Panc1 (cell line): ENCODE measurements around the gene LMTK2. TPM values are rescaled to one million over a fixed set of nuclear protein-coding genes. Genes with fewer than 3 reads are reported as not detected.
A peak's percentile ranks its signal among the peaks of the same experiment; 100 is the strongest.

Experiments used
- ATAC-seq: fragments of 200-7000 bp; cut with Tn5 transposase; 2 replicates; pipeline ENCODE4 v1.9.1; 2020; ENCODE audit warnings: mild to moderate bottlenecking, moderate library complexity
- BruUV-seq: library from RNA; stranded (reverse); fragments of 400-500 nt; replicated peaks from 2 replicates; lab custom pipeline; 2021; lab: Mats Ljungman, UMichigan
- CTCF ChIA-PET: fragments of 300-600 bp; sonication (Branson Sonifier 250); formaldehyde crosslinking; loops from one replicate; lab custom pipeline; 2022; ENCODE audit warnings: antibody characterized with exemption; lab: Charles Lee
- POLR2A ChIA-PET: fragments of 300-600 bp; sonication (Branson Sonifier 250); formaldehyde crosslinking; loops from one replicate; lab custom pipeline; 2022; ENCODE audit warnings: antibody characterized with exemption; lab: Charles Lee
- DNase-seq: peaks from one replicate; pipeline ENCODE4 v3.0.0-alpha.2; 2010; ENCODE audit warnings: low read depth, low spot score
- H3K27ac ChIP-seq: 2 replicates; pipeline ENCODE4 v1.5.1; 2011; ENCODE audit warnings: mild to moderate bottlenecking, low read length, inconsistent platforms
- H3K27me3 ChIP-seq: fragments of 200-500 bp; sonication (Bioruptor generic); 2 replicates; pipeline ENCODE4 v1.6.0; 2014; ENCODE audit warnings: low read length, inconsistent platforms; ENCODE audit not compliant: control insufficient read depth, insufficient read depth
- H3K36me3 ChIP-seq: fragments of 200-500 bp; sonication (Bioruptor generic); 2 replicates; pipeline ENCODE4 v1.5.1; 2014; ENCODE audit warnings: inconsistent platforms, mild to moderate bottlenecking, low read length, moderate library complexity; ENCODE audit not compliant: control insufficient read depth, insufficient read depth
- H3K4me1 ChIP-seq: 2 replicates; pipeline ENCODE4 v1.5.1; 2011; ENCODE audit warnings: inconsistent platforms, mild to moderate bottlenecking, low read length, moderate library complexity; ENCODE audit not compliant: control insufficient read depth, insufficient read depth
- H3K4me3 ChIP-seq, 2 experiments: 2 replicates each; pipeline ENCODE4 v1.5.1; 2011 to 2012; ENCODE audit warnings: low read depth in 2 of 2, low read length in 2 of 2, mild to moderate bottlenecking in 2 of 2, inconsistent platforms in 1 of 2, moderate library complexity in 1 of 2
- H3K9me3 ChIP-seq: fragments of 200-500 bp; sonication (Bioruptor generic); 2 replicates; pipeline ENCODE4 v1.5.1; 2014; ENCODE audit warnings: low read depth, mild to moderate bottlenecking, inconsistent platforms, low read length, moderate library complexity; ENCODE audit not compliant: control insufficient read depth, insufficient read depth
- POLR2AphosphoS5 ChIP-seq: IDR thresholded peaks from 2 replicates; pipeline ENCODE4 v1.6.1; 2012; ENCODE audit warnings: mild to moderate bottlenecking, low read depth, low read length, moderate library complexity
- SIN3A ChIP-seq: IDR thresholded peaks from 2 replicates; pipeline ENCODE4 v1.6.1; 2012; ENCODE audit warnings: low read depth, mild to moderate bottlenecking, low read length, moderate library complexity, borderline replicate concordance; ENCODE audit not compliant: insufficient read depth
- TCF7L2 ChIP-seq: IDR thresholded peaks from 2 replicates; pipeline ENCODE4 v1.6.1; 2011; ENCODE audit warnings: mild to moderate bottlenecking, low read depth, low read length, inconsistent platforms
- in situ Hi-C: cut with HindIII; loops from 2 replicates; pipeline ENCODE4 v1.10.0; 2016; ENCODE audit warnings: low sequenced_read_pairs, low pct_unique_long_range_greater_than_20kb
- intact Hi-C: fragments of 100-400 bp; cut with micrococcal nuclease; formaldehyde crosslinking; loops from one replicate; pipeline ENCODE4 v1.10.0; 2022; ENCODE audit not compliant: unreplicated experiment
- total RNA-seq: library from RNA; stranded (reverse); gene quantifications from one replicate; pipeline ENCODE4 v1.2.1, GENCODE V29; 2021; ENCODE audit not compliant: unreplicated experiment
- TF ChIP-seq, protein P1 (sequence below), 2 experiments: IDR thresholded peaks; 2 replicates each; pipeline ENCODE4 v1.6.1; 2011 to 2012; ENCODE audit warnings: low read depth in 2 of 2, control low read depth in 1 of 2, low read length in 1 of 2, mild to moderate bottlenecking in 1 of 2, moderate library complexity in 1 of 2; ENCODE audit not compliant: insufficient read depth in 1 of 2
- TF ChIP-seq, protein P2 (sequence below): fragments of 450-650 bp; IDR thresholded peaks from 2 replicates; pipeline ENCODE4 v1.5.1; 2017; ENCODE audit warnings: mild to moderate bottlenecking

Gene LMTK2
- total RNA-seq, 1 experiment from 2014 or later = 25.4 TPM

DNA sequence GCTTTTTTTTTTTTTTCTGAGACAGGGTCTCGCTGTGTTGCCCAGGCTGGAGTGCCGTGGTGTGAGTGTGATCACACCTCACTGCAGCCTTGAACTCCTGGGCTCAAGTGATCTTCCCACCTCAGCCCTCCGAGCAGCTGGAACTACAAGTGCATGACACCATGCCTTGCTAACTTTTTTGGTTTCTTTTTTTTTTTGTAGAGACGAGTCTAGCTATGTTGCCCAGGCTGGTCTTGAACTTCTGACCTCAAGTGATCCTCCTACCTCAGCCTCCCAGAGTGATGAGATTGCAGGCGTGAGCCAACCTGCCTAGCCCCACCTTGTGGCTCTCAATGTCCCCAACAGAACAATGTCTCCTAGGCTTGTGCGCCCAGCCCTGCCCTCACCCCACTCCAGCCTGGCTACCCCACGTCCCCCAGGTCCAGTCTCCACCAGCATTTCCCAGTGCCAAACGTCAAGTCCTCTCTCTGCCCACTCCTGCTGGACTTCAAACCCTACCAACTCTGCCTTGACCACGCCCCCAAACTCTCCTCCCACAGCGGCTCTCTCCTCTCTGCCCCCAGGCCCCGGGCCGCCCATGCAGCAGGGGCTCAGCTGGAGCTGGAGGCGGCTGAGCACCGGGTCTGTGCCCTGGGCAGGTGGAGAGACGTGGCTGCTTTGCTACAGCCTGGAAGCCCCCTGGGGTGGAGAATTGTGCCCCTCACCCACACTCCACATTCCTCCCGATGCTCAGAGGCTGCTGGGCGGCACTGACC lies 123.5 kb downstream of the LMTK2 start:
- POLR2A ChIA-PET = no interaction called here
- in situ Hi-C loops = no loop called here
- no peak for ATAC-seq

DNA sequence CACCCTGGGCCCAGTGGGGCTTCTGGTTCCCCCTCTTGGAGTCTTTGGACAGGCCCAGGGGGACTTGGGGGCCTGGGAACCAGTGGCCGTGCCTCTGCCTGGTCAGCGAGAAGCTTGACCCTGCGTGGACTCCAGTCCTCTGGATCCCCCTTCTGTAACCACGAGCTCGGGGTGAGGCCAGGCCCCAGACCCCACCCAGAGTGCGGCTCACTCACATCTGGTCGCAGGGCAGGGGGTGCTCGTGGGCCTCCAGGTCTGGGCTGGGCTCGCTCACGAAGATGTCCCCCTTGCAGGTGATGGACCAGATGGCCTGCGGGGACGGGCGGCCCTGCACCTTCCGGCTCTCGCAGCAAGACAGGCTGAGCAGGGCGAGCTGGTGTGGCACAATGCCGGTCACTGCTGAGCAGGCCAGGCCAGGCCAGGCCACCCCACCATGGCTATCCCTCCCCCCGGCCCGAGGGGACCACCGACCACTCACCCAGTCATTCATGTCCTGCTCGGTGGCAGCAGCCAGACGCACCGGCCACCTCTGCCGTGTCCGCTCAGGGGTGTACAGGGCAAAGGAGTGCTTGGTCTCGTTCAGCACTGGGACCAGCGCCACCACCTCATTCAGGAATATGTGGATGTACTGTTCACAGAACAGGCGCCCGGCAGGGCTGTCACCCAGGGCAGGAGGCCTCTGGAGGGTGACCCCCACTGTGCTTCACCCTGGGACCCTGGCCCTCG lies 124.2 kb downstream of the LMTK2 start:
- Histone ChIP-seq H3K36me3 (no peaks in the 10 kb centered on the region), H3K27me3 (no peaks in the 10 kb centered on the region), H3K9me3 (no peaks in the 10 kb centered on the region), H3K4me3 (no peak overlapping the region), H3K27ac (no peak overlapping the region), H3K4me1 (no peaks in the 10 kb centered on the region)
- ATAC-seq (peak; percentile 32), DNase-seq (no peak)
- in situ Hi-C loops (no loop called here), intact Hi-C loops (loop anchor here (10.0 kb wide), 1 partner anchor 206 kb away; no protein-coding TSS in a partner anchor)
- TF ChIP-seq TCF7L2 (no peak), POLR2AphosphoS5 (no peak), SIN3A (no peak)
- TF ChIP-seq, protein P1, sequence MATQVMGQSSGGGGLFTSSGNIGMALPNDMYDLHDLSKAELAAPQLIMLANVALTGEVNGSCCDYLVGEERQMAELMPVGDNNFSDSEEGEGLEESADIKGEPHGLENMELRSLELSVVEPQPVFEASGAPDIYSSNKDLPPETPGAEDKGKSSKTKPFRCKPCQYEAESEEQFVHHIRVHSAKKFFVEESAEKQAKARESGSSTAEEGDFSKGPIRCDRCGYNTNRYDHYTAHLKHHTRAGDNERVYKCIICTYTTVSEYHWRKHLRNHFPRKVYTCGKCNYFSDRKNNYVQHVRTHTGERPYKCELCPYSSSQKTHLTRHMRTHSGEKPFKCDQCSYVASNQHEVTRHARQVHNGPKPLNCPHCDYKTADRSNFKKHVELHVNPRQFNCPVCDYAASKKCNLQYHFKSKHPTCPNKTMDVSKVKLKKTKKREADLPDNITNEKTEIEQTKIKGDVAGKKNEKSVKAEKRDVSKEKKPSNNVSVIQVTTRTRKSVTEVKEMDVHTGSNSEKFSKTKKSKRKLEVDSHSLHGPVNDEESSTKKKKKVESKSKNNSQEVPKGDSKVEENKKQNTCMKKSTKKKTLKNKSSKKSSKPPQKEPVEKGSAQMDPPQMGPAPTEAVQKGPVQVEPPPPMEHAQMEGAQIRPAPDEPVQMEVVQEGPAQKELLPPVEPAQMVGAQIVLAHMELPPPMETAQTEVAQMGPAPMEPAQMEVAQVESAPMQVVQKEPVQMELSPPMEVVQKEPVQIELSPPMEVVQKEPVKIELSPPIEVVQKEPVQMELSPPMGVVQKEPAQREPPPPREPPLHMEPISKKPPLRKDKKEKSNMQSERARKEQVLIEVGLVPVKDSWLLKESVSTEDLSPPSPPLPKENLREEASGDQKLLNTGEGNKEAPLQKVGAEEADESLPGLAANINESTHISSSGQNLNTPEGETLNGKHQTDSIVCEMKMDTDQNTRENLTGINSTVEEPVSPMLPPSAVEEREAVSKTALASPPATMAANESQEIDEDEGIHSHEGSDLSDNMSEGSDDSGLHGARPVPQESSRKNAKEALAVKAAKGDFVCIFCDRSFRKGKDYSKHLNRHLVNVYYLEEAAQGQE (IDR thresholded peaks at IDR 0.05; ENCODE audit: insufficient read depth in 1 of 2, low read depth in 2 of 2, low read length in 1 of 2) = no peak
- TF ChIP-seq, protein P2, sequence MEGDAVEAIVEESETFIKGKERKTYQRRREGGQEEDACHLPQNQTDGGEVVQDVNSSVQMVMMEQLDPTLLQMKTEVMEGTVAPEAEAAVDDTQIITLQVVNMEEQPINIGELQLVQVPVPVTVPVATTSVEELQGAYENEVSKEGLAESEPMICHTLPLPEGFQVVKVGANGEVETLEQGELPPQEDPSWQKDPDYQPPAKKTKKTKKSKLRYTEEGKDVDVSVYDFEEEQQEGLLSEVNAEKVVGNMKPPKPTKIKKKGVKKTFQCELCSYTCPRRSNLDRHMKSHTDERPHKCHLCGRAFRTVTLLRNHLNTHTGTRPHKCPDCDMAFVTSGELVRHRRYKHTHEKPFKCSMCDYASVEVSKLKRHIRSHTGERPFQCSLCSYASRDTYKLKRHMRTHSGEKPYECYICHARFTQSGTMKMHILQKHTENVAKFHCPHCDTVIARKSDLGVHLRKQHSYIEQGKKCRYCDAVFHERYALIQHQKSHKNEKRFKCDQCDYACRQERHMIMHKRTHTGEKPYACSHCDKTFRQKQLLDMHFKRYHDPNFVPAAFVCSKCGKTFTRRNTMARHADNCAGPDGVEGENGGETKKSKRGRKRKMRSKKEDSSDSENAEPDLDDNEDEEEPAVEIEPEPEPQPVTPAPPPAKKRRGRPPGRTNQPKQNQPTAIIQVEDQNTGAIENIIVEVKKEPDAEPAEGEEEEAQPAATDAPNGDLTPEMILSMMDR = no peak
- CTCF ChIA-PET = no interaction called here
- POLR2A ChIA-PET = no interaction called here
- BruUV-seq = no TSS peak

More for the DNA sequence above, 123.5 kb downstream of the LMTK2 start:
- Histone ChIP-seq H3K27me3 (no peaks in the 10 kb centered on the region), H3K4me1 (no peaks in the 10 kb centered on the region), H3K27ac (no peak overlapping the region), H3K36me3 (no peaks in the 10 kb centered on the region), H3K9me3 (no peaks in the 10 kb centered on the region), H3K4me3 (no peak overlapping the region)
- no TSS peak for BruUV-seq
- no peak for DNase-seq
- CTCF ChIA-PET = no interaction called here
- intact Hi-C loops = loop anchor here (10.0 kb wide), 1 partner anchor 205 kb away; no protein-coding TSS in a partner anchor
- no peak for TF ChIP-seq SIN3A
- TF ChIP-seq, protein P2 = no peak
- no peak for TF ChIP-seq TCF7L2
- TF ChIP-seq, protein P1 (IDR thresholded peaks at IDR 0.05; ENCODE audit: insufficient read depth in 1 of 2, low read depth in 2 of 2, low read length in 1 of 2) = no peak
- no peak for TF ChIP-seq POLR2AphosphoS5
